ENCODE data around the gene GPANK1. TPM values are rescaled to one million over a fixed set of nuclear protein-coding genes. Genes with fewer than 3 reads are reported as not detected.
A peak's percentile ranks its signal among the peaks of the same experiment; 100 is the strongest.

The GPANK1 gene
- total and polyA plus RNA-seq, 2 of the 4 experiments (the other 2 are of a cell fraction), result 6.1 to 13.8 TPM

GRCh38 chr6:31669676-31670075, 4.9 kb upstream of the GPANK1 start, which contains the start of gene LY6G5B:
TSS of gene LY6G5B (plus strand) at chr6:31669976. CDS start at chr6:31670951, 975 bp downstream.
- Histone ChIP-seq H2AFZ (replicated peaks; ENCODE audit: low read length, poor library complexity) (no peak within 1 kb of the TSS), H3K4ac (ENCODE audit: low read depth, low read length) (peak within 1 kb of the TSS; percentile 60), H2BK20ac (ENCODE audit: low read depth, low read length) (0 out of 2 replicates have a peak within 1 kb of the TSS, but pooled peaks have one; percentile 16), H3K27me3 (ENCODE audit: control insufficient read depth, insufficient read depth, low read length) (no peaks in the 10 kb centered on the region), H3K36me3 (ENCODE audit: control insufficient read depth, insufficient read depth, low read length) (peaks cover 55% of the 10 kb centered on the region), H2BK15ac (ENCODE audit: low read depth, low read length) (no peak within 1 kb of the TSS), H3K79me1 (ENCODE audit: low read depth in 1 of 2, low read length in 2 of 2) (peaks cover 13 to 62% of the 10 kb centered on the region in 2 experiments), H3K18ac (ENCODE audit: low read depth, low read length) (no peak within 1 kb of the TSS), H3K4me3 (ENCODE audit: insufficient read depth, low read depth, low read length) (no peak within 1 kb of the TSS), H3K23ac (ENCODE audit: low read depth, low read length) (no peak within 1 kb of the TSS), H2AK9ac (replicated peaks; ENCODE audit: low read depth, low read length, poor library complexity) (peak within 1 kb of the TSS; percentile 87), H3K56ac (ENCODE audit: extremely low read depth, insufficient read depth, low read length) (no peak within 1 kb of the TSS), H2BK5ac (ENCODE audit: low read depth, low read length, poor library complexity, severe bottlenecking) (peak within 1 kb of the TSS; percentile 32), H3K27ac (ENCODE audit: insufficient read depth, low read length) (peak within 1 kb of the TSS; percentile 34; the same call in 1 of the 2 replicates), H4K8ac (ENCODE audit: low read depth in 2 of 2, low read length in 2 of 2) (no peak within 1 kb of the TSS), H2AK5ac (ENCODE audit: low read depth, low read length) (peak within 1 kb of the TSS; percentile 78; the same call in 1 of the 2 replicates), H2BK120ac (ENCODE audit: low read depth, low read length) (no peak within 1 kb of the TSS), H4K5ac (ENCODE audit: low read depth, low read length) (no peak within 1 kb of the TSS), H3K9me3 (ENCODE audit: control insufficient read depth, insufficient read depth, low read length) (no peaks in the 10 kb centered on the region), H4K20me1 (ENCODE audit: insufficient read depth, low read length) (peaks cover 6% of the 10 kb centered on the region), H3K4me1 (ENCODE audit: control insufficient read depth, insufficient read depth, low read length) (peaks cover 4% of the 10 kb centered on the region; the same call in 1 of the 2 replicates), H4K91ac (ENCODE audit: insufficient read depth, low read depth, low read length) (no peak within 1 kb of the TSS), H3K9me1 (ENCODE audit: insufficient read depth, low read length) (peaks cover 6% of the 10 kb centered on the region; the same call in 1 of the 2 replicates), H3K9ac (ENCODE audit: low read depth, low read length) (no peak within 1 kb of the TSS), H3K4me2 (ENCODE audit: low read depth, low read length) (peak within 1 kb of the TSS; percentile 12; the same call in 1 of the 2 replicates), H3K14ac (replicated peaks; ENCODE audit: low read depth, low read length) (0 out of 2 replicates have a peak within 1 kb of the TSS, but pooled peaks have one; percentile 8)
- ChIA-PET CTCF (no interaction called here), POLR2A (ENCODE audit: unreplicated experiment) (no interaction called here)
- no peak for DNase-seq
- dilution Hi-C loops (cut with HindIII; ENCODE audit: low sequenced_read_pairs, unreplicated experiment), result no loop called here
- ATAC-seq (ENCODE audit: low read depth), result no peak
- in situ Hi-C loops (cut with MboI; ENCODE audit: low sequenced_read_pairs), result no loop called here
- BruUV-seq (replicated peaks), result no TSS peak
- 63% methylated on average over 2 of the region's 8 CpGs; no CpG with 5 or more reads in 1 of the 2 experiments for whole genome bisulfite sequencing, 2 experiments (ENCODE audit: extremely low coverage in 2 of 2, insufficient read length in 1 of 2)
- intact Hi-C loops (cut with micrococcal nuclease), result no loop called here
- TF ChIP-seq MAFK (IDR thresholded peaks at IDR 0.05; ENCODE audit: low read depth, low read length) (no peak), BHLHE40 (IDR thresholded peaks at IDR 0.05; ENCODE audit: low read depth, low read length) (no peak), RFX5 (IDR thresholded peaks at IDR 0.05; ENCODE audit: low read depth, low read length) (no peak), ELK1 (IDR thresholded peaks at IDR 0.05; ENCODE audit: borderline replicate concordance, low read depth, low read length) (no peak), RAD21 (IDR thresholded peaks at IDR 0.05; ENCODE audit: low read length) (no peak), SMC3 (IDR thresholded peaks at IDR 0.05; ENCODE audit: low read depth, low read length) (no peak)

Data from IMR-90 (cell line).